Suppressor macrophage (primary cell): ENCODE data around the gene QRICH2.
"Not testable (repeated sequence)": the region's sequence is repeated elsewhere in the genome, so short reads cannot be mapped to it uniquely, and the experiment has no call there.

Experiments
- DNase-seq, 4 experiments: peaks; one replicate each; pipeline ENCODE4 v3.0.0-alpha.2; 2020 to 2022
- total RNA-seq, 17 experiments: gene quantifications; one replicate each; lab custom pipeline; 2026; ENCODE audit warnings: mixed read lengths in 6 of 17, inconsistent platforms in 3 of 17; lab: John Stamatoyannopoulos, UW

The QRICH2 gene
- total RNA-seq: 0.35 to 6.5 (median 1.2) reads per million in 17 experiments

- DNase-seq: no peak
These were observed at the start of gene QRICH2 for GRCh38 chr17:76307966-76308338. Gene QRICH2, minus strand, starts transcription at chr17:76308276. Its CDS starts 278 bp downstream, at chr17:76307998.

DNA sequence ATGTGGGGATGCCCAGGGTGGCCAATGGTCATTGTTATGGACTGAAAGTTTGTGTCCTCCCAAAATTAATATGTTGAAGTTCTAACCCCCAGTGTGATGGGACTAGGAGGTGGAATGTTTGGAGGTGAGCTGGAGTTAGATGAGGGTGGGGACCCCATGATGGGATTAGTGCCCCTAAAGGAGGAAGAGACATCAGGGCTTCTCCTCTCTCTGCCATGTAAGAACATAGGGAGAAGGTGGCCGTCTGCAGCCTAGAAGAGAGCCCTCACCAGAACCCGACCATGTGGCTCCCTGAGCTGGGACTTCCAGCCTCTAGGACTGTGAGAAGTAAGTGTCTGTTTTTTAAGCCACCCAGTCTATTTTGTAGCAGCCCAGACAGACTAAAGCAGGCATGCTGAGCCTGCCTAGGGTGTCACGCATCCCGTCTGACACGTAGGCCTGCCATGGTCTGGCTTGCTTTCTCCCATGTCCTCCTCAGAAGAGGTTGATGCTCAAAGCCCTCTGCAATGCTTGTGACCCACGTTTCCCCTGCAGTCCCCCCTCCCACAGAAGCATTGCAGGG lies 49.6 kb upstream of the QRICH2 start:
- DNase-seq: no peak

DNA sequence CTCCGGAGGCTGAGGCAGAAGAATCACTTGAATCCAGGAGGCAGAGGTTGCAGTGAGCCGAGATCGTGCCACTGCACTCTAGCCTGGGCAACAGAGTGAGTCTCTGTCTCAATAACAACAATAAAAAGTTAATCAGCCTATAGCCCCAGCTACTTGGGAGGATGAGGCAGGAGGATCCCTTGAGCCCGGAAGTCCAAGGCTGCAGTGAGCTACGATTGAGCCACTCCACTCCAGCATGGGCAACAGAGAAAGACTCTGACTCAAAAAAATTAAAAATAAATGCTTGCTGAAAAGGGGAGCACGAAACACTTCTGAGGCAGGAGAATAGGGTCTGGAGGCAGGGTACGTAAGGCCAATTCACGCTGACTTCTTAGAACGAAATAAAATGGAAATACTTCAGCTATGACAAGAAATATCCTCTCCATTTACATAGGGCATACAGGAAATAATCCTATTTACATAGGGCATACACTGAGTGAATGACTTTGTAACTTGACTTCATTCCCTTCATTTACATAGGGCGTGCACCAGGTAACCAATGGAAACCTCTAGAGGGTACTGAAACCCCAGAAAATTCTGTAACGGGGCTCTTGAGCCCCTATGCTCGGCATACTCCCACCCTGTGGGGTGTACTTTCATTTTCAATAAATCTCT lies 48.9 kb upstream of the QRICH2 start:
- no peak for DNase-seq

DNA sequence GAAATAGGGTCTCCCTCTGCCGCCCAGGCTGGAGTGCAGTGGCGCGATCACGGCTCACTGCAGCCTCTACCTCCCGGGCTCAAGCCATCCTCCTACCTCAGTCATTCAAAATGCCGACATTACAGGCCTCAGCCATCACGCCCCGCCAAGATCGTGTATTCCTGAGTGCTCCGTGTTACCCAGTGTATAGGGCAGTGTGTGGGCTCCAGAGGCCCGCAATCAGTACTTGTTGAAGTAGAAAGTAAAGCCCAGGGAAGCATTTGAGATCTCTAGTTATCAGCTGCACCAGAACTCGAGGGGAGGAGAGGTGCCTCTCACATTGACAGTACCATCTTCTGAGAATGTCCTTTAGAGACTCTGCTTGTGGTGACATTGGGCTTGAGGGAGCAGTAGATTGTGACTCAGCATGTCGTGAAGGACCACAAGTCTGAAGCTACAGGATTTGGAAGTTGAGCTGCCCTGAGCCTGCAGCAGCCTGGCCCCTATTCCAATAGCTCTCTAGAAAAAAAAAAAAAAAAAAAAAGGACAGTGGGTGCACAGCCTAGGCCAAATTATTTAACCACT lies 46.8 kb upstream of the QRICH2 start:
- no peak for DNase-seq

- DNase-seq: no peak
These were observed 46.2 kb upstream of the QRICH2 start for GRCh38 chr17:76354317-76354729.

DNA sequence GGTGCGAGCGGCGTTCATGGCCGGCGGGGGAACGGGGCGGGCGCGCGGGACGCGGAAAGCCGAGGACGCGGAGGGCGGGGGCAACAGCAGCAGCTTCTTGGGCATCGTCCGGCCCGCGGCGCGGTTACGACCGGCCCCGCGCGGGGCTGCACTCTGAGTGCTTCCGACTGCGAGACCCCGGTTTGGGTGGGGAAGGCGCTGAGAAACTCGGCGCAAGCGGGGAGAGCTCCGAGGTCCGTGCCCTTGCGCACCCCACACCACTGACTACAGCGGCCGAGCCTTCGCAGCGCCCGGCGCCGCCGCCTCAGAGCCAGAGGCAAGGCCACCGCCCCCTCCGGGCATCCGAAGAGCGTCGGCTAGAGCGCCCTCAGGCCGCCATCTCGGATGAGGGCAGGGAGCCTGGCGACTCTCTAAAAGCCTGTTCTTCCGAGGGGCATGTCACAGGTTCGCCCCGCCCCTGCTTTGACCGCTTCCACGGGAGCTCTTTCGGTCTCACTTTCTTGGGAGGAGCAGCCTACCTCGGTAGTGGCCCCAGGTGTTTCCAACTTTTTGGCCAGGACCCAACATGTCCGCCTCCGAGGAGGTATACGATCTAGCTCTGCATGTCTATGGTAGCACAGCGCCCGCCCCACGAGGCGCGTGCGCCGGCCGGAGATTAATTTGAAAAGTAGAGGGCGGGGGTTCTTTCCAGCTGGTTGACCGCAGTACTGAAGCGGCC lies 45.7 kb upstream of the QRICH2 start, which contains the start of gene PRPSAP1:
TSS of gene PRPSAP1 (minus strand) at position 318 of the 718 bp plus-strand sequence. CDS start at position 105, 213 bp downstream.
- DNase-seq: peak; percentile 90 to 97 (median 95)

- DNase-seq: peak; percentile 48 to 79 (median 59)
These were observed 45.0 kb upstream of the QRICH2 start for GRCh38 chr17:76353004-76353598.

- no peak for DNase-seq
These were observed 43.5 kb upstream of the QRICH2 start for GRCh38 chr17:76351526-76352071.

- no peak for DNase-seq
These were observed 42.4 kb upstream of the QRICH2 start for GRCh38 chr17:76350463-76350862.

DNA sequence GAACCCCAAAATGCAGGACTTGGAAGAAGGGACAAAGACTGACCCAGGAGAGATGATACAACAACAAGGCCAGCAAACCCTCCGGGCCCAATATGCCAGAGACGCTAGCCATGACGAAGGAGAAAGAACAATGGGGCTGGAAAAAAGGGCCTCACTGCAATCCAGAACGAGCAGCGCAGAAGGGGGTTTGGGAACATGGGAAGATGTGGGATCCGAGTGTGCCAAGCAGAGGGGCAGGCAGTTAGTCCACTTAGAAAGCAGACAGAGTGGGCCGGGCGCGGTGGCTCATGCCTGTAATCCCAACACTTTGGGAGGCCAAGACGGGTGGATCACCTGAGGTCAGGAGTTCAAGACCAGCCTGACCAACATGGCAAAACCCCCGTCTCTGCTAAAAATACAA lies 38.9 kb upstream of the QRICH2 start:
- DNase-seq: not testable (repeated sequence)

GRCh38 chr17:76345377-76345974 lies 37.4 kb upstream of the QRICH2 start:
- no peak for DNase-seq

GRCh38 chr17:76343106-76343505 lies 35.0 kb upstream of the QRICH2 start:
- no peak for DNase-seq

DNA sequence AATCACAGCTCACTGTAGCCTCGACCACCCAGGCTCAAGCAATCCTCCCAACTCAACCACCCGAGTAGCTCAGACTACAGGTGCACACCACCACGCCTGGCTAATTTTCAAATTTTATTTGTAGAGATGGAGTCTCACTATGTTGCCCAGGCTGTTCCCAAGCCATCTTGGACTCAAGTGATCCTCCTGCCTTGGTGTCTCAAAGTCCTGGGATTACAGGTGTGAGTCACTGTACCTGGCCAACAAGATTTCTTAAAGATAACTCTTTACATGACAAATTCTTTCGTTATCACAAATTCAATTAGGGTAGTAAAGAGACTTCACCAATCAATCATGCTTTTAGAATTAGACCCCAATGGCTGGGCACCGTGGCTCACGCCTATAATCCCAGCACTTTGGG lies 33.2 kb upstream of the QRICH2 start:
- DNase-seq: no peak

- no peak for DNase-seq
These were observed 29.3 kb upstream of the QRICH2 start for GRCh38 chr17:76337413-76337777.

DNA sequence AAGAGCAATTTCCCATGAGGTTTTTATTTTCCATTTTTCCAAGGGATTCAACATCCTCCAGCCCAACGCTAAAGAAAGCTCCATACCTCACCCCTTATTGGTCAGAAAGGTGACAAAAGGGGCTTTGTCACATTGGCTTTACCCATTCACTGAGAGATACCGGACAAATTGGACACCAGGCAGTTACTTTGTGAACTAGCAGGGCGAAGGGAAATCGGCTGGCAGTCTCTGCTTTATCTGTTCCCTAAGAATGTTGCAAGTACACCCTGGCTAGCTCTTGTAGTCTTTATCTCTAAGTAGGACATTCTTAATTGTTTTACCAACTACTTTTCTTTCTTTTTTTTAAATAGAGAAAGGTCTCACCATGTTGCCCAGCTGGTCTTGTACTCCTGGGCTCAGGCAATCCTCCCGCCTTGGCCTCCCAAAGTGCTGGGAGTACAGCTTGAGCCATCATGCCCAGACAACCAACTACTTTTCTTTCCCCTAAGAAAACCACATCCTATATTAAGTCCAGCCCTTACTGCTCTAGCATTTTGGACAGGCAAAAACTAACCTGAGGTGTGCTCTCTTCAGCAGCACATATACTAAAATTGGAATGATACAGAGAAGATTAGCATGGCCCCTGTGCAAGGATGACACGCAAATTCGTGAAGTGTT lies 28.8 kb upstream of the QRICH2 start:
- DNase-seq: no peak

- DNase-seq: no peak
These were observed 27.8 kb upstream of the QRICH2 start for GRCh38 chr17:76335716-76336381.

DNA sequence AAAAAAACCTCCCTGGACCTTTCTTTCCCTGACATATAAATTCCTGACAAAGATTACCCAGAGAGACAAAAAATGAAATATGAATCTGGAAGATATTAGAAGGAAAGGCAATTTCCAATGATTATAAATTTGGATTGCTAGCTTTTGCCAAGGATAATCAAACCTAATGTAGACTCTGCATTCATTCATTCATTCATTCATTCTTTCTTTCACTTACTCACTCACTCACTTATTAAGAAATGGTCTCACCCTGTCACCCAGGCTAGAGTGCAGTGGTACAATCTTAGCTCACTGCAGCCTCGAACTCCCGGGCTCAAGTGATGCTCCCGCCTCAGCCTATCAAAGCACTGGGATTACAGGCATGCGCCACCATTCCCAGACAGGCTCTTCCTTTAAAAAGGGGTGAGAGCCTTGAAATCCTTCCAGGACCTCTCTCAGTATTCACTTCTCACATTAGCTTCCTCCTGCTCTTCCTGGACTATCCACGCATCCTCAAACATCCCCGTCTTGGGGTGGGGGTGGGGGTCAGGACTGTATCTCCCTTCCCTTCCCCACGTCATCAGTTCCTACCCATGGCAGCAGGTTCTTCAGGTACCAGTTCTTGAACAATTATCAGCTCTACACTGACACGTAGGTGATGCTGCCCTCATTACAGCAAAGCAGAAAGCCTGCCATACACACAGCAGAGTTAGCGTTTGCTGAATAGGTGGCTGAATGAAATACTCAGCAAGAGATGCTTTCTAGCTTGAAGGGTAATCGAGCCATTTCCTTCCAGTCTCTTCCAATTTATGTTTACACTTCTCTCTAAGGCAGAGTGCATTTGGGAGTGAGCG lies 25.8 kb upstream of the QRICH2 start:
- DNase-seq: no peak

DNA sequence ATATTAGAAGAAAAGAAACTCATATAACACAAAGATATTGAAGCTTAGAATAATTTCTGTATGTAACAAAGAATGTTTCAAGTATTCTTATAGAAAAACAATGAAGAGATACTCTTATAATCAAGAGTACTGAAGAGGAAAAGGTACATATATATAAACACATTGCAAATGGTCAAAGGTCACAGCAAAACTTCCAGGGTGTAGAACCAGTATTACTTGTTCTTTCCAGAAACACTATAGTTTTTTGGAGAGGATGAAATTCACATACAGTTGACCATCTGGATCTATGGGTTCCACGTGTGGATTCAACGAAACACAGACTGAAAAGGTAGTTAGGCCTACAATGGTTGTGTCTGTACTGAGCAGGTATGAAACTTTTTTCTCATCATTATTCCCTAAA lies 23.0 kb upstream of the QRICH2 start:
- no peak for DNase-seq

DNA sequence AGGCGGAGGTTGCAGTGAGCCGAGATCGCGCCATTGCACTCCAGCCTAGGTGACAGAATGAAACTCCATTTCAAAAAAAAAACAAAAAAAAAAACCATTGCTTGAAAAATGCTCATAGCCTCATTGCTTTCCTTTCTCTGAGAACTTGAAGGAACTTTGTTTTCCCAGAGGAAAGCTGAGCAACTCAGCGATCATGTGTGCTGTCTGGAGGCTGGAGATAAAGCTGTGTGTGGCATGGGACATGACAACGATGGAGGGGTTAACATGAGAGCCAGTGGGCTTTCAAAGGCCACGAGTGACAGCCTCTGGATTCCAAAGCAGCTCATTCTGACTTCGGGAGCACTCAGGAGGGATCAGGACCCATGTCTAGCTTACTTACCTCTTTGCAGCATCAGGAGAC lies 21.6 kb upstream of the QRICH2 start:
- no peak for DNase-seq

- peak; percentile 79 to 92 (median 86) for DNase-seq
These were observed 19.6 kb upstream of the QRICH2 start for GRCh38 chr17:76327696-76328095.
